ENCODE results near the gene PSMD12.
"Not testable (repeated sequence)": the region's sequence is repeated elsewhere in the genome, so short reads cannot be mapped to it uniquely, and the experiment has no call there.

Gene PSMD12

GRCh38 chr17:67411397-67411796, 45.0 kb upstream of the PSMD12 start:
- DNase-seq (ENCODE audit: low read depth) = no peak
- TF ChIP-seq, protein P1, sequence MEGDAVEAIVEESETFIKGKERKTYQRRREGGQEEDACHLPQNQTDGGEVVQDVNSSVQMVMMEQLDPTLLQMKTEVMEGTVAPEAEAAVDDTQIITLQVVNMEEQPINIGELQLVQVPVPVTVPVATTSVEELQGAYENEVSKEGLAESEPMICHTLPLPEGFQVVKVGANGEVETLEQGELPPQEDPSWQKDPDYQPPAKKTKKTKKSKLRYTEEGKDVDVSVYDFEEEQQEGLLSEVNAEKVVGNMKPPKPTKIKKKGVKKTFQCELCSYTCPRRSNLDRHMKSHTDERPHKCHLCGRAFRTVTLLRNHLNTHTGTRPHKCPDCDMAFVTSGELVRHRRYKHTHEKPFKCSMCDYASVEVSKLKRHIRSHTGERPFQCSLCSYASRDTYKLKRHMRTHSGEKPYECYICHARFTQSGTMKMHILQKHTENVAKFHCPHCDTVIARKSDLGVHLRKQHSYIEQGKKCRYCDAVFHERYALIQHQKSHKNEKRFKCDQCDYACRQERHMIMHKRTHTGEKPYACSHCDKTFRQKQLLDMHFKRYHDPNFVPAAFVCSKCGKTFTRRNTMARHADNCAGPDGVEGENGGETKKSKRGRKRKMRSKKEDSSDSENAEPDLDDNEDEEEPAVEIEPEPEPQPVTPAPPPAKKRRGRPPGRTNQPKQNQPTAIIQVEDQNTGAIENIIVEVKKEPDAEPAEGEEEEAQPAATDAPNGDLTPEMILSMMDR (conservative IDR thresholded peaks at IDR 0.05; ENCODE audit: low read length) = no peak
- H3K4me3 ChIP-seq (ENCODE audit: low read length) = no peak overlapping the region

DNA sequence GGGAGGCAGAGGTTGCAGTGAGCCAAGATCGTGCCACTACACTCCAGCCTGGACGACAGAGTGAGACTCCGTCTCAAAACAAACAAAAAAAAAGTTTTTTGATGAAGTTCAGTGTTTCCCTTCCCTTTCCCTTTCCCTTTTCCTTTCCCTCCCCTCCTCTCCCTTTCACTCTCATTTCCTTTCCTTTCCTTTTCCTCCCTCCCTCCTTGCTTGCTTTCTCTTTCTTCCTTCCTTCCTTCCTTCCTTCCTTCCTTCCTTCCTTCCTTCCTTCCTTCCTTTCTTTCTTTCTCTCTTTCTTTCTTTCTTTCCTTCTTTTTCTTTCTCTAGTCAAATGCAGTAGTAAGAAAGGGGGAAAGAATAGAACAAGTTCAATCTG, 42.1 kb upstream of the PSMD12 start:
- not testable (repeated sequence) for DNase-seq (ENCODE audit: low read depth); H3K4me3 ChIP-seq (ENCODE audit: low read length)

DNA sequence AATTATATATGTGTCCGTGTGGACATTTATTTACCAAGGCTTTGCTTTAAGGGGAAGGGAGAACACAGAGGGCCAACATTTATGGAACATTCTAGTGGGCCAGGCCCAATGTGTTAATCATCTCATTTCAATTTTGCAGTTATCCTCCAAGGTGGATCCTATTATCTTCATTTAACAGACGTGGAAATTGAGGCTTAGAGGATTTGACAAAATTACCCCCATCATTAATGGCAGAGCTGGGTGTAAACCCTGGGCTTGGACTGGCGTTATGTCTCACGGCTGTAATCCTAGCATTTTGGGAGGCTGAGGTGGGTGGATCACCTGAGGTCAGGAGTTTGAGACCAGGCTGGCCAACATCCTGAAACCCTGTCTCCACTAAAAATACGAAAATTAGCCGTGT, 37.1 kb upstream of the PSMD12 start:
- no peak for DNase-seq (ENCODE audit: low read depth)
- TF ChIP-seq, protein P1 (conservative IDR thresholded peaks at IDR 0.05; ENCODE audit: low read length) = no peak
- H3K4me3 ChIP-seq (ENCODE audit: low read length) = no peak overlapping the region

- H3K4me3 ChIP-seq (ENCODE audit: low read length) = no peak overlapping the region
Measured at GRCh38 chr17:67403065-67403464, 36.7 kb upstream of the PSMD12 start.

GRCh38 chr17:67401598-67402504, 35.5 kb upstream of the PSMD12 start:
- H3K4me3 ChIP-seq (ENCODE audit: low read length) = no peak overlapping the region
- TF ChIP-seq, protein P1 (conservative IDR thresholded peaks at IDR 0.05; ENCODE audit: low read length) = no peak
- DNase-seq (ENCODE audit: low read depth) = no peak

More at GRCh38 chr17:67403065-67403464, 36.7 kb upstream of the PSMD12 start:
- TF ChIP-seq, protein P1 (conservative IDR thresholded peaks at IDR 0.05; ENCODE audit: low read length) = no peak
- DNase-seq (ENCODE audit: low read depth) = no peak

DNA sequence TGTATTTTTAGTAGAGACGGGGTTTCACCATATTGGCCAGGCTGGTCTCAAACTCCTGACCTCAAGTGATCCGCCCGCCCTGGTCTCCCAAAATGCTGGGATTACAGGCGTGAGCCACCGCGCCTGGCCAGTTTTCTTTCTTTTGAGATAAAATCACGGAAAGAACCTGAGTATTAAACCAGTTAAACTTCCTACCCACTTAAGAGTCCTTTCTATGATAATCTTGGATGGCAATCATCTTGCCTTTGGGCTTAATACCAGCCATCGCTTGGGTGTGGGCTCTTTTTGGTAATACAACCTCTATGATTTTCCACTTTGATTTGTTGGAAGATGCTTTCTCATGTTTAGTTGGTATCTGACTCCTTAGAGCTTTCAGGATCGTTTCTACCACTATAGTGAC, 34.7 kb upstream of the PSMD12 start:
- no peak overlapping the region for H3K4me3 ChIP-seq (ENCODE audit: low read length)
- TF ChIP-seq, protein P1 (conservative IDR thresholded peaks at IDR 0.05; ENCODE audit: low read length) = no peak
- no peak for DNase-seq (ENCODE audit: low read depth)

- no peak for DNase-seq (ENCODE audit: low read depth)
- H3K4me3 ChIP-seq (ENCODE audit: low read length) = no peak overlapping the region
- TF ChIP-seq, protein P1 (conservative IDR thresholded peaks at IDR 0.05; ENCODE audit: low read length) = no peak
Measured at GRCh38 chr17:67400193-67400592, 33.8 kb upstream of the PSMD12 start.

Data from AG10803 (cell line).